Measurements from ENCODE around the gene CCDC124.
"Not testable (repeated sequence)": the region's sequence is repeated elsewhere in the genome, so short reads cannot be mapped to it uniquely, and the experiment has no call there.

CCDC124 gene

GRCh38 chr19:17985037-17985818, 52.4 kb downstream of the CCDC124 start:
- no peak for DNase-seq (ENCODE audit: low read depth in 2 of 2)

GRCh38 chr19:17986569-17986968, 53.8 kb downstream of the CCDC124 start:
- DNase-seq (ENCODE audit: low read depth in 2 of 2), result not testable (repeated sequence)

DNA sequence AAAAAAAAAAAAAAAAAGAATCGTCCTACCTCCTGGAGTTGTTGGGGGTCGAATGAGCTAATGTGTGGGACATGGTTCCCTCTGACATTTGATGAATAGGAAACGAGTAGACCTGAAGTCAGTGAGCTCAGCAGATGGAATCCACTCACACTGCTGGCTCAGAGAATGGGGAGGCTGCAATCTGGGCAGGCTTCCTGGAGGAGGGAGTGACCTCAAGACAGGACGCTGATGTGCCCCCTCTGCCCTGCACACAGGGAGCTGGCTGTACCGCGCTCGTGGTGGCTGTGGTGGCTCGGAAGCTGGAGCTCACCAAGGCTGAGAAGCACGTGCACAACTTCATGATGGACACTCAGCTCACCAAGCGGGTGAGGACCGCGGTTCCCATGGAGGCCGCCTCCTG, 55.3 kb downstream of the CCDC124 start:
- DNase-seq (ENCODE audit: low read depth in 2 of 2), result no peak

DNA sequence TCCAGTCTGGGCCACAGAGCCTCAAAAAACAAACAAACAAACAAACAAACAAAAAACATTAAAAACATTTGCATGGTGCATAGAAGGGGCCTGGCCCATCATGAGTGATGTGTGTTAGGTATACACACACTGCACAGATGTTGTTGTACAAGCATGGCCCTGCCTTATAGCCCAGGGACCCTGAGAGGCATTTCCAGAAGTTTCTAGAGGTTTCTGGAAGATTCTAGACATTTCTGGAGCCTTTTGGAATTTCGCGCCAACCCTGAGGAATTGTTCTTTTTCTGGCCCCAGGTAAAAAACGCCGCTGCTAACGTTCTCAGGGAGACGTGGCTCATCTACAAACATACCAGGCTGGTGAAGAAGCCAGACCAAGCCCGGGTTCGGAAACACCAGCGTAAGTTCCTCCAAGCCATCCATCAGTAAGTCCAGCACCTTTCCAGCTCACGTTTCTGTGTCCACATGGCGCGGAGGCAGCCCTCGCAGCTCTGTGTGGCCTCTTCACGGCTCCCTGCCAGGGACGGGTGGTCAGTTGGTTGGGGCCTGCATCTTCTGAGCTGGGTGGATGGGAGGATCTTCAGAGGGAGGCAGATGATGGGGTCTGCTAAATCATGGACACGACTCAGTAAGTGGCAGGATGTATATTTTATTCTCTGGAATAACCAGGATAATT, 56.7 kb downstream of the CCDC124 start:
- no peak for DNase-seq (ENCODE audit: low read depth in 2 of 2)

GRCh38 chr19:17993076-17993813, 60.4 kb downstream of the CCDC124 start:
- no peak for DNase-seq (ENCODE audit: low read depth in 2 of 2)
